ENCODE data around the gene PRDM15.

The PRDM15 gene

GRCh38 chr21:41858466-41859296 lies 20.5 kb downstream of the PRDM15 start:
- no peak for DNase-seq (ENCODE audit: low read depth)
- TF ChIP-seq CTCF (IDR thresholded peaks at IDR 0.05; ENCODE audit: low read depth, low read length, missing control alignments): no peak
- H3K4me3 ChIP-seq (ENCODE audit: low read depth, low read length): no peak overlapping the region

GRCh38 chr21:41857771-41858300 lies 21.3 kb downstream of the PRDM15 start:
- no peak for TF ChIP-seq CTCF (IDR thresholded peaks at IDR 0.05; ENCODE audit: low read depth, low read length, missing control alignments)

GRCh38 chr21:41856572-41856971 lies 22.6 kb downstream of the PRDM15 start:
- no peak for TF ChIP-seq CTCF (IDR thresholded peaks at IDR 0.05; ENCODE audit: low read depth, low read length, missing control alignments)
- DNase-seq (ENCODE audit: low read depth): no peak
- no peak overlapping the region for H3K4me3 ChIP-seq (ENCODE audit: low read depth, low read length)

More at GRCh38 chr21:41857771-41858300, 21.3 kb downstream of the PRDM15 start:
- DNase-seq (ENCODE audit: low read depth): no peak
- H3K4me3 ChIP-seq (ENCODE audit: low read depth, low read length): no peak overlapping the region

DNA sequence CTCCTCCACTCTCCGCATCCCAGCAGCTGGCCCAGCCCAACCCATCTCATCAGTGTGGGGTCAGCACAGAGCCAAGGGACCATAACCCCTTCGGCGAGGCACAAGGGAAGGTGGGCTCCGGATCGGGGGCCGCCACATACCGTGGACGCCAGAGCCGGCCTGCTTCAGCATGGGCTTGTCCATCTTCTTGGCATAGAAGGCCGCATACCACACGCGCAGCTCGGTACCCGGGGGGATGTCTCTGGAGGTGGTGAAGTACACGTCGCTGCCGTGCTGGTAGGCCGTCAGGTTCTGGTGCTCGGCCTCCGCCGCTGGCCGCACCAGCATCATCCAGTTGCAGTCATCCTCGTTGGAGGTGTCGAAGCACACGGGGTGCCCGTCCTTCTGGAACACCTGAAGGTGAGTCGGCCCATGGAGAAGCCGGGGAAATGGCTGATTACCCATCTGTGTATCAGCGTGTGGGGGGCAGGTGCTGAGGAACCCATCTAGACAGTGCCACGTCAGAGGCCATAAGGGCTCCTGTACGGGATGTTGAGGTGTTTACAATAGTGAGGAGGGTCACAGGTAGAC lies 24.6 kb downstream of the PRDM15 start:
- TF ChIP-seq CTCF (IDR thresholded peaks at IDR 0.05; ENCODE audit: low read depth, low read length, missing control alignments): no peak
- no peak overlapping the region for H3K4me3 ChIP-seq (ENCODE audit: low read depth, low read length)
- DNase-seq (ENCODE audit: low read depth): no peak

DNA sequence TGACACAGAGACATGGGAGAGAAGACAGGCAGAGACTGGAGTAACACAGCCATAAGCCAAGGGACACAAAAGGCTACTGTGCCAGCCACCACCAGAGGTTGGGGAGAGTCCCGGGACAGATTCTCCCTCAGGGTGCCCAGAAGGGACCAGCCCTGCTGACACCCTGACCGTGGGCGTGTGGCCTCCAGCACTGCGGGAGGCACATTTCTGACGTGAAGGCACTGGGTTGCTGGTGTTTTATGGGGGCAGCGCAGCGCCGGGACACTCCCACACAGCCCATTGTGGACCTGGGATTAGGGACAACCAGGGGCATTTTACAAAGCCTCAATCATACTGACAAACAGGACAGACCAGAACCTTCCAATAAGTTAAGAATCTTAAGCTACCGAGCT lies 26.2 kb downstream of the PRDM15 start:
- TF ChIP-seq CTCF (IDR thresholded peaks at IDR 0.05; ENCODE audit: low read depth, low read length, missing control alignments): no peak
- no peak for DNase-seq (ENCODE audit: low read depth)

DNA sequence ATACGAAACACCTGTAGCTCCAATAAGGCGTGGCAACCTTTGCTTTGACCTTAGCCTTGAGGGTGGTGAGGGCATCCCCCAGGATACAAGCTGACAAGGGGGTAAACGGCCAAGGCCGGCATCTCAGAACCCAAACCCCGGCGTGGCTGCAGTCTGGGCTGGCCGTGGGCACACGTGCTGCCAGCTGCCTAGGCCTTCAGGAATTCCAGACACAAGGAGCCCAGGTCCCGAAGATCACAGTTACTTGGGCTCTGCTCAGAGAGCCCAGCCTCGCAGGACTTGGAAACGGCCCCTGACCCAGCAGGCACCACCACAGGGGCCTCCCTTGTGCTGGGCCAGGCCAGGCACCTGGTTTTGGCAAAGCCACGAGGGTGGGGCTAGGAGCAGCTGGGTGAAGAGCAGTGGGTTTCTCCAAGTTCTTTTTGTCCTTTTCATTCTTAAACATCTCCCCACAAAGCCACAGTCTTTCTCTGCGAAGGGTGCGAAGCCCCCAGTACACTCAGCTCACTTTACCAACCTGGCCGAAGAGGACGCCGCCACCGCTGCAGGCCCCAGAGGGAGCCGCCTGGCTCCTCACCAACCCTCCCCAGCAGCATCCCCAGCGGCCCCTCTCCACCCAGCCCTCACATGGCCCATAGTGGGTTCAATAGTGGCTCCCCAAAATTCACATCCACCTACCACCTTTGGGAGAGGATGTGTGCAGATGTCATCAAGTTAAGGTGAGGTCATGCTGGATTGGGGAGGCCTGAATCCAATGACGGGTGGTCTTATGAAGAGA lies 26.8 kb downstream of the PRDM15 start:
- TF ChIP-seq CTCF (IDR thresholded peaks at IDR 0.05; ENCODE audit: low read depth, low read length, missing control alignments): no peak
- H3K4me3 ChIP-seq (ENCODE audit: low read depth, low read length): no peak overlapping the region
- no peak for DNase-seq (ENCODE audit: low read depth)

More for the DNA sequence above, 26.2 kb downstream of the PRDM15 start:
- no peak overlapping the region for H3K4me3 ChIP-seq (ENCODE audit: low read depth, low read length)
